T-cell (primary cell): ENCODE data around the gene EIF5AL1. TPM values are rescaled to one million over a fixed set of nuclear protein-coding genes. Genes with fewer than 3 reads are reported as not detected.
A peak's percentile ranks its signal among the peaks of the same experiment; 100 is the strongest.
"Not testable (repeated sequence)": the region's sequence is repeated elsewhere in the genome, so short reads cannot be mapped to it uniquely, and the experiment has no call there.

ENCODE experiments used
- ATAC-seq, 4 experiments: fragments of 200-7000 bp in 3 of 4; fragments of 150-1000 bp in 1 of 4; cut with Tn5 transposase; replicated peaks in 1 of 4; 1 replicate in 3 of 4; 2 replicates in 1 of 4; pipeline ENCODE4 v1.10.0; 2021; ENCODE audit warnings: moderate library complexity in 3 of 4, mild to moderate bottlenecking in 2 of 4, moderate number of reproducible peaks in 1 of 4
- CTCF ChIA-PET, 2 donors: fragments of 300-600 bp; sonication (Branson Sonifier 250); formaldehyde crosslinking; loops; one replicate each; lab custom pipeline; 2022; ENCODE audit warnings: antibody characterized with exemption in 2 of 2; lab: Charles Lee
- POLR2A ChIA-PET, 2 donors: fragments of 300-600 bp; sonication (Branson Sonifier 250); formaldehyde crosslinking; loops; one replicate each; lab custom pipeline; 2022; ENCODE audit warnings: antibody characterized with exemption in 2 of 2; lab: Charles Lee
- DNase-seq, 35 experiments: peaks; one replicate each; pipeline versions ENCODE4 v3.0.0 to v3.0.0-alpha.2; 2013 to 2023
- H3K27ac ChIP-seq: one replicate; pipeline ENCODE4 v1.5.1; 2013; ENCODE audit warnings: low read length
- H3K27me3 ChIP-seq, 2 experiments: replicated peaks in 1 of 2; 1 replicate in 1 of 2; 2 replicates in 1 of 2; pipeline versions ENCODE4 v1.6.1 to v1.7.0; 2013; ENCODE audit warnings: low read length in 1 of 2, mixed read lengths in 1 of 2; ENCODE audit not compliant: control insufficient read depth in 2 of 2, insufficient read depth in 2 of 2; ENCODE audit errors: extremely low read depth in 1 of 2
- H3K36me3 ChIP-seq, 2 donors: 1 replicate in 1 of 2; 2 replicates in 1 of 2; pipeline versions ENCODE4 v1.6.1 to v1.7.0; 2013; ENCODE audit warnings: low read length in 1 of 2; ENCODE audit not compliant: control insufficient read depth in 2 of 2, insufficient read depth in 1 of 2; ENCODE audit errors: extremely low read depth in 1 of 2
- H3K4me1 ChIP-seq, 2 experiments: 1 replicate in 1 of 2; 2 replicates in 1 of 2; pipeline versions ENCODE4 v1.6.1 to v1.7.0; 2013; ENCODE audit warnings: low read length in 2 of 2, mixed read lengths in 1 of 2; ENCODE audit not compliant: insufficient read depth in 2 of 2, control insufficient read depth in 1 of 2; ENCODE audit errors: extremely low read depth in 1 of 2
- H3K4me3 ChIP-seq, 2 donors: 1 replicate in 1 of 2; 2 replicates in 1 of 2; pipeline versions ENCODE4 v1.5.1 to v1.7.0; 2013; ENCODE audit warnings: mild to moderate bottlenecking in 2 of 2, low read length in 1 of 2, moderate library complexity in 1 of 2; ENCODE audit not compliant: control insufficient read depth in 1 of 2; ENCODE audit errors: extremely low read depth in 1 of 2
- H3K9me3 ChIP-seq: 2 replicates; pipeline ENCODE4 v1.7.0; 2013
- H3K27ac Mint-ChIP-seq, 2 donors: one replicate each; pipeline ENCODE4 v1.8.0; 2020 to 2021; ENCODE audit warnings: mild to moderate bottlenecking in 2 of 2, mixed read lengths in 2 of 2
- H3K27me3 Mint-ChIP-seq, 2 donors: one replicate each; pipeline ENCODE4 v1.8.0; 2021 to 2022; ENCODE audit warnings: mixed read lengths in 2 of 2
- H3K36me3 Mint-ChIP-seq: one replicate; pipeline ENCODE4 v1.8.0; 2021; ENCODE audit warnings: mixed read lengths
- H3K4me1 Mint-ChIP-seq, 3 donors: one replicate each; pipeline ENCODE4 v1.8.0; 2020 to 2022; ENCODE audit warnings: mixed read lengths in 3 of 3, mild to moderate bottlenecking in 1 of 3
- H3K4me3 Mint-ChIP-seq, 3 donors: one replicate each; pipeline ENCODE4 v1.8.0; 2020 to 2022; ENCODE audit warnings: mild to moderate bottlenecking in 3 of 3, mixed read lengths in 3 of 3, moderate library complexity in 3 of 3
- H3K9me3 Mint-ChIP-seq, 3 donors: one replicate each; pipeline ENCODE4 v1.8.0; 2020 to 2022; ENCODE audit warnings: mixed read lengths in 3 of 3
- WGBS: methylation state at CpG from one replicate; pipeline ENCODE4 v1.1.5; 2013; ENCODE audit warnings: missing lambda C conversion rate; ENCODE audit not compliant: insufficient coverage; 5-methylcytosine and 5-hydroxymethylcytosine counted together
- total RNA-seq, 35 experiments: library from RNA in 6 of 35; stranded (reverse) in 6 of 35; fragments of 120-200 nt in 1 of 35; gene quantifications; one replicate each; pipeline versions ENCODE4 v1.2.1 to v1.2.4 and lab custom pipeline; 2013 to 2026

EIF5AL1 gene
- total RNA-seq, 5 donors from 2014 or later (not counting 1 experiment from before 2014, with no cell fraction given) = 0.10 to 0.28 (median 0.19) TPM; not detected in 2

DNA sequence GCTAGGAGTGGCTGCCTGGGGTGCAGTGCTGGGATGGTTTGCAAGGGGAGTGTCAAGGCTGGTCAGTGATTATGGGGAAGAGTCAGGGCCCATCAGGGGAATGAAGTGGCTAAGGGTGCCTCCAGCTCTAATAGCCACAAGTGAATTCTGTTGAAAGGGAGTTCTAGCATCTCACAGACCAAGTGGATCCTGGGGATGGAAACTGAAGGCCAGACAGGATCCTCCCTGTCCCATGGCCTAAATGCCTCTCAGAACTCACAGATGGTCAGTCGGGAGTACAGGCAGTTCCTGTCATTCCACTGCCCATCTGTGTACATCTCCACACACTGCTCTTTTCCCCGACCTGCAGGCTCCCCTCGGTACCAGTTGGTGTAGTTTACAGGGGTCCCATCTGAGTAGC is 44.6 kb downstream of the EIF5AL1 start:
- H3K4me3 ChIP-seq, H3K27ac ChIP-seq, H3K36me3 ChIP-seq, H3K4me3 Mint-ChIP-seq, POLR2A ChIA-PET, DNase-seq, H3K4me1 ChIP-seq, H3K9me3 Mint-ChIP-seq, H3K36me3 Mint-ChIP-seq, CTCF ChIA-PET, H3K27me3 Mint-ChIP-seq, H3K9me3 ChIP-seq, ATAC-seq, H3K27ac Mint-ChIP-seq, H3K27me3 ChIP-seq: not testable (repeated sequence)
- WGBS = no CpG with 5 or more reads among the region's 3 CpGs
- peaks cover 0 to 11% (median 4%) of the 10 kb centered on the region in 3 donors for H3K4me1 Mint-ChIP-seq

DNA sequence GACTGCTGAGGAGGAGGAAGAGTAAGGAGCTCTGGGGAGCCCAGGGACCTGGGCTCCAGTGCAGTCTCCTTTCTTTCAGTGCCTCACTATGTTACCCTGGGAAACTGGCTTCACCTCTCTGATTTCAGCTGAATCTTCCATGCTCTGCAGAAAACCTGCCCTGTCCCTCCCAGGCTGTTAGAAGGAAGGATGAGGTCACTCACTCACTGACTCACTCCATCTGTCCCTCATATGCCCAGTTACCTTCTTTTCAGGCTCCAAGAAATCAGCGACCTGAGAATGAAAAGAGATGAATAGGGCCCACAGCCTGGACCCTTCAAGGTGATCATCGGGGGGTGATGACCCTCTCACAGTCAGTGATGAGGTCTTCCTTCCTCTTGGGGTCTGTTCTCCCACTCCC is 47.4 kb downstream of the EIF5AL1 start:
- no peak overlapping the region for H3K27ac Mint-ChIP-seq
- CTCF ChIA-PET = no interaction called here
- no CpG with 5 or more reads among the region's 2 CpGs for WGBS

DNA sequence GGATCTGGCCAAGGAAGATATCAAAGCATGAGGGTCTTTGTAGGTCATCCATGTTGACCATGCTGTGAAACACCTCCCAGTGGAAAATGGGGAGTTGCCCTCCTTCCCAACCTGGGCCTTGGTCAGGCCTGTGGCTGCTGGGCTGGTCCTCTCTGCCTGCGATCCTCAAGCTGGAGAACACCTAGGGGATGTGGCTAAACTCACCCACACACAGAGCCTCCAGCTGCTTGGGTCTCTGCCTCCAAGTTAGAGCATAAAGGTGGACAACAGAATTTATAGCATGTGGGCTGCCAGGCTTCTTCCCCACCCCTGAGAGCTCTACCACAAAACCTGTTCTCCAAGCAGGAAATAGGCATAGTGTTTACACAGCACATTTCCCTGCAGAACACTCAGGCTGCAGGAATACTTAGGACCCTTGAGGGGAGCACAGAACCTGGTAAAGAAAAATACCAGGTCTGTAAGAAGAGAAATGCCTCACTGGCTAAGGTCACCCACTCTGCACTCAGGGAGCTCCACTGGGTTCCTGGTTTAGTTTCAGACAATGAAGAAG is 47.9 kb downstream of the EIF5AL1 start, which contains the start of gene SFTPA2:
SFTPA2 (minus strand) TSS at position 248 of the 550 bp plus-strand sequence. CDS start 924 bp downstream, outside the sequence.
- CTCF ChIA-PET = no interaction called here
- ATAC-seq = no peak
- Histone ChIP-seq H3K4me1 (no peaks in the 10 kb centered on the region), H3K27ac (no peak within 1 kb of the TSS), H3K27me3 (peaks cover 0 to 11% of the 10 kb centered on the region in 2 experiments), H3K36me3 (no peaks in the 10 kb centered on the region), H3K4me3 (no peak within 1 kb of the TSS), H3K9me3 (no peaks in the 10 kb centered on the region)
- DNase-seq = no peak
- H3K27me3 Mint-ChIP-seq = peaks cover 11 to 13% of the 10 kb centered on the region in 2 donors
- no peaks in the 10 kb centered on the region for H3K9me3 Mint-ChIP-seq
- 57% methylated on average over 1 of the region's 1 CpG for WGBS
- H3K4me3 Mint-ChIP-seq = no peak within 1 kb of the TSS
- POLR2A ChIA-PET = no interaction called here
- H3K36me3 Mint-ChIP-seq = no peaks in the 10 kb centered on the region
- H3K27ac Mint-ChIP-seq = no peak within 1 kb of the TSS
- peaks cover 2 to 11% (median 7%) of the 10 kb centered on the region in 3 donors for H3K4me1 Mint-ChIP-seq

More for the DNA sequence above, 47.4 kb downstream of the EIF5AL1 start:
- DNase-seq (no peak), ATAC-seq (no peak)
- Histone ChIP-seq H3K9me3 (no peaks in the 10 kb centered on the region), H3K4me1 (no peaks in the 10 kb centered on the region), H3K4me3 (no peak overlapping the region), H3K27me3 (peaks cover 0 to 11% of the 10 kb centered on the region in 2 experiments), H3K27ac (no peak overlapping the region), H3K36me3 (no peaks in the 10 kb centered on the region)
- peaks cover 2 to 11% (median 7%) of the 10 kb centered on the region in 3 donors for H3K4me1 Mint-ChIP-seq
- H3K36me3 Mint-ChIP-seq = no peaks in the 10 kb centered on the region
- POLR2A ChIA-PET = no interaction called here
- H3K27me3 Mint-ChIP-seq = peaks cover 11 to 13% of the 10 kb centered on the region in 2 donors
- no peak overlapping the region for H3K4me3 Mint-ChIP-seq
- H3K9me3 Mint-ChIP-seq = no peaks in the 10 kb centered on the region

DNA sequence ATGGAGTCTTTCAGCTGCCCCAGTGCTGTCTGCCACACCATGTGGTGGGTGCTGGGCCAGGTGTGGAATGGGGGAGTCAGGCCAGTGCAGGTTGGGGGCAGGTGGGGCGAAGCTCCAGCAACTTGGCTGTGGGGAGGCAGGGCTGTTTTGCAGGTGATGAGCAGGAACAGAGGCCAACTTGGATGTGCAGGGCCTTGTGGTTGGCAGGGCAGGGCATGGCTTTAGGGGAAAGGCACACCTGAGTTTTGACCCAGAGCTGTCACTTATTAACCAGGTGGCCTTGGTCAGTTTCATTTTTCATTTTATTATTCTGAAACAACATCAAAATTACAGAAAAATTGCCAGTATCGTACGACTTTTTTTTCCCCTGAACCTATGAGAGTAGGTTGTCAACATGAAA is 48.9 kb downstream of the EIF5AL1 start:
- POLR2A ChIA-PET = no interaction called here
- Histone ChIP-seq H3K4me3 (no peak overlapping the region), H3K4me1 (no peaks in the 10 kb centered on the region), H3K9me3 (no peaks in the 10 kb centered on the region), H3K27ac (no peak overlapping the region), H3K36me3 (no peaks in the 10 kb centered on the region), H3K27me3 (peaks cover 0 to 11% of the 10 kb centered on the region in 2 experiments)
- CTCF ChIA-PET = no interaction called here
- Mint-ChIP-seq H3K4me1 (peaks cover 2 to 11% (median 7%) of the 10 kb centered on the region in 3 donors), H3K27me3 (peaks cover 13 to 14% of the 10 kb centered on the region in 2 donors), H3K36me3 (no peaks in the 10 kb centered on the region), H3K4me3 (no peak overlapping the region), H3K9me3 (no peaks in the 10 kb centered on the region), H3K27ac (no peak overlapping the region)
- no peak for ATAC-seq
- WGBS = 71% methylated on average over 3 of the region's 3 CpGs
- DNase-seq = no peak

DNA sequence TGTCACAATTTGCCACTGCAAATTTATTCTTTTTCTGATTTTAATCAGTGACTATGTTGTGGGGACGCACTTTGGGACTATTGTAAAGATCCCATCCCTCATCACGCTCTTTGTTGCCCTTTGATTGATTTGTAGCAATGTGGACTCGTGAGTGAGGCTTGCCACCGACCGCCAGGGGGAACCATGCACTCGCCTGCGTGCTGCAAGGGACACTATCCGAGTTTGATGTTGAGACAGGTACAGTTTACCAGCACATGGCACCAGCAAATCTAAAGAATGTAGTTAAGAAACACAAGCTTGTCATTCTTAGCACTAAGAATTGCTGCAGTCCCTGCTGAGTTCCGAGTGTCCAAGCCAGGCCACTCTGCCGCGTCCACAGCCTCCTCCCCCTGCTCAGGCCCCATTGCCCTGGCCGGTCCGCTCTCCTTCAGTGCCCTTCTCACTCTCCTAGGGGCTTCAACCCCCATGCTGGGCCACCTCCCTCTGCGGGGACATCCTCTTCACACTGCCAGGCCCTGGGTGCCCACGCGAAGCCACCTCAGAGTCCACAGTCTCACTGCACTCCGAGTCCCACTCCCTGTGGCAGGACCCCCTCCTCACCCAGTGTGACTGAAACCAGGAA is 49.9 kb downstream of the EIF5AL1 start:
- Mint-ChIP-seq H3K27ac (no peak overlapping the region), H3K9me3 (no peaks in the 10 kb centered on the region), H3K4me1 (peaks cover 2 to 11% (median 7%) of the 10 kb centered on the region in 3 donors), H3K27me3 (peaks cover 19 to 20% of the 10 kb centered on the region in 2 donors), H3K4me3 (peak overlapping the region in 1 of 3 donors; percentile 31), H3K36me3 (no peaks in the 10 kb centered on the region)
- DNase-seq = peak; percentile 16 to 67 (median 50)
- POLR2A ChIA-PET = no interaction called here
- CTCF ChIA-PET = interaction anchor here in 1 of 2 donors (0.8 kb wide), 2 partner anchors 8 to 10 kb away, joined by 3 to 7 read pairs; no protein-coding TSS in a partner anchor
- no peaks in the 10 kb centered on the region for H3K9me3 ChIP-seq
- H3K4me3 ChIP-seq = no peak overlapping the region
- no peak overlapping the region for H3K27ac ChIP-seq
- H3K27me3 ChIP-seq = peaks cover 0 to 9% of the 10 kb centered on the region in 2 experiments
- 21% methylated on average over 15 of the region's 17 CpGs for WGBS
- H3K4me1 ChIP-seq = no peaks in the 10 kb centered on the region
- peak; percentile 50 to 75 (median 62) for ATAC-seq
- H3K36me3 ChIP-seq = no peaks in the 10 kb centered on the region

DNA sequence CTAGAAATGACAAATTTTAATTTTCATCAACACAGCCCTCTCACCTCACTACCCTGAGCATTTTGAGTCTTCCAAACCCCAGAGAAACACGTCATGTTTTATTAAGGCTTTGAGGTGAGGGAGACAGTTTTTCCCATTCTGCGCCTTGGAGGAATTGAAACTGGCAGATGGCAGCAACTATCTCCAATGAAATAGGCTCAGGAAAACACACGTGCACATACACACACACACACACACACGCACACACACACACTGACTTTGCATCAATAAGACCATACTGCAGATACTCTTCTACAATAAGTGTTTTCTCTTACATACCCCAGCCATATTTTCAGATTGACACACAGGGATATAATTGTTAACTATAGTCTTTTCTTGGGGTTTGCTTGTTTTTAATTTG is 51.1 kb downstream of the EIF5AL1 start:
- no peak overlapping the region for H3K27ac Mint-ChIP-seq
- Histone ChIP-seq H3K4me3 (no peak overlapping the region), H3K9me3 (no peaks in the 10 kb centered on the region), H3K36me3 (no peaks in the 10 kb centered on the region), H3K27me3 (peaks cover 0 to 9% of the 10 kb centered on the region in 2 experiments), H3K4me1 (no peaks in the 10 kb centered on the region), H3K27ac (no peak overlapping the region)
- peaks cover 2 to 11% (median 7%) of the 10 kb centered on the region in 3 donors for H3K4me1 Mint-ChIP-seq
- H3K36me3 Mint-ChIP-seq = no peaks in the 10 kb centered on the region
- peaks cover 26 to 27% of the 10 kb centered on the region in 2 donors for H3K27me3 Mint-ChIP-seq
- ATAC-seq = no peak
- H3K4me3 Mint-ChIP-seq = no peak overlapping the region
- no peak for DNase-seq
- no CpG with 5 or more reads among the region's 4 CpGs for WGBS
- ChIA-PET CTCF (no interaction called here), POLR2A (no interaction called here)
- H3K9me3 Mint-ChIP-seq = no peaks in the 10 kb centered on the region
